NCI-H1048 (cell line): ENCODE data around the gene AKAP13.

Source experiments
- DNase-seq: peaks from one replicate; lab custom pipeline; 2025; lab: John Stamatoyannopoulos, UW

The AKAP13 gene

DNA sequence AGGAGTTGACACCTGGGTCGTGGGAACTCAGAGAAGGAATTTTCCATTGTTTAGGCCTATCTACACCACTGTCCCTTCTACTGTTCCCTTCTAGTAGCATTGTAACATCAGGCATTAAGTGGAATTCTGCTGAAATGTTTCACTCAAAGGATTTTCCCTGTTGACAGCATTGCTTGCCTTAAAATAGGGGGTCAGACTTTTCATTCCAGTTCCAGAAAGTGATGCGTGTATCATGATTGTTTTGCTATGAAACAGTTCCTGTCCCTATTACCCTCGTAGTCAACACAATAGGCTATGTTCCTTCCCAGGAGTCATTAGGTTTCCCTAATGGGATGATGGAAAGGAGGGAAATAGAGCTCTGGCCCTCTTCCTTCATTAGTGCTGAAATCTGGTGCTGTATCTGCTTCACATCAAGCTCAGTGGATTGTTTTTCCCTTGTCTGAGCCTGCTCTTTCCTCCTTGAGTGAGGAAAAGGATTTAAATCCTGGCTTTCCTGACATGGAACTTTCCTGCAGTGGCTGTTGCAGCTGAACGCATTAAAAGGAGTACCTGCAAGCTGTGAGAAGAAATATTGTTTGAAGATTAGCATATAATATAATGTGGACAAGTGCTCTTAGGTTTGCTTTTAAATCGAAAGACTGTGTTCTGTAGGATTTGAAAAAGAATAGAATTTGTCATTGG, 218.5 kb downstream of the AKAP13 start:
- DNase-seq: no peak

DNA sequence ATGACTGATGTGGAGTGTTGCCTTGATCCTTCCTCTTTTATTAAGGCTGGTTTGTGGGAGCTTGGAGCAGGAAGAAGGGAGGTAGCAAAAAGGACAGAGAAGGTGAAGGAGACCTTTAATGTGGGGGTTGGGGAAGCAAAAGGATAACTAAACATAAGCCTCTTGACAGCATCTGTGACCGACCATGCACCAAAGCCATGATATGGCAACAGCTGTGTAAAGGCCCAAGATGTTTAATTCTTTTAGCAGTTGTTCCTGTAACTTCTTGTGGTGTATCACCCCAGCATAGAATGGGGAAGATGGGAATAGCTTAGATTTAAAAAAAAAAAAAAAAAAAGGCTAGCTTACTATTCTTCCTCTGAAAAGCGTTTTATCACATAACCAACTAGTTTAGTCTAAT, 219.6 kb downstream of the AKAP13 start:
- no peak for DNase-seq

DNA sequence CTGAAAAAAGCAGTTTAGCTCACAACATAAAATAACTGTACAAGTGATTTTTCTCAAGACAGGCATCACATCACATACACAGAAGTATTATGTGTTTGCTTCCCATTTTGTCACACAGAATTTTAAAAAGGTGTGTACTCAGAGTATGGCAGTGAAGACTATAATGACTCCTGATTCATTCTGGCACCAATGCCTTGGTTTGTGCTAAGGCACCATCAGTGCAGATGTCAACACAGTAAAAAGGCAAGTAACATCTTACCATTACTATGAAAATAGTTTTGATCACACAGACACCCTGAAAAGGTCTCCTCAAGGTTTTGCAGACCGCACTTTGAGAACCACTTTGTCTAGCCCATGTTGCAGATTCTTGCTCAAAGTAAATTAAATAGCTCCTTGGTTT, 222.8 kb downstream of the AKAP13 start:
- DNase-seq: no peak

DNA sequence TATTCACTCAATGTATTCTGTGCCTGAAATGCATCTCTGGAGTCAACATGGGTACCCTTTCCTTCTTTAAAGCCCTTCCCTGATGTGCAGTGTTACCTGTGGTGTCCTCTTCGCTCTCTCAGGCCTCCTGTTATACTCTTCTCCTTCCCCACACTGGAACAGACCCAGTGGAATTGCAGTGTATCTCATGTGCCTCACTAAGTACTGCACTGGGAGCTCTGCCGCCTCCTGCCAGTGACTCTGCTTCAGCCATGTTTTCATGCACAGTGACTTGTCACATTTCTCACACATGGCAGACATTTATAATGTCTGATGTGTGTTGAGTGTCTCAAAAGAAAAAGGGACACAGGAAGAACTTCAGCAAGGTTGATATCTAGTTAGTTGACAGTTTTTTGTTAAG, 223.3 kb downstream of the AKAP13 start:
- DNase-seq: no peak

DNA sequence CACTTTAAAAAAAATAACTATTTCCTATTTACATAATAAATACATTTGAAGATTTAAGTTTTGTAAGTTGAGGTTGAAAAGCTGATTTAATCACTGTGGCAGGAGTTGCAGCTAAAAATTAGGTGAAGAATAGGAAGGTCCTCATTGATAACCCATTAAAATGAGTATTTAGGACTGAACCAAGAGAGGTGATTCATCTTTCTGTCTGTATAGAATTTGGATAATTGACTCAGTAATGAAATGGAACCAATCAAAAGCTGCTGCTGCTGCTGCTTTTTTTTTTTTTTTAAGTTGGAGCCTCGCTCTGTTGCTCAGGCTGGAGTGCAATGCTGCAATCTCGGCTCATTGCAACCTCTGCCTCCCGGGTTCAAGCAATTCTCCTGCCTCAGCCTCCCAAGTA, 223.8 kb downstream of the AKAP13 start:
- no peak for DNase-seq

DNA sequence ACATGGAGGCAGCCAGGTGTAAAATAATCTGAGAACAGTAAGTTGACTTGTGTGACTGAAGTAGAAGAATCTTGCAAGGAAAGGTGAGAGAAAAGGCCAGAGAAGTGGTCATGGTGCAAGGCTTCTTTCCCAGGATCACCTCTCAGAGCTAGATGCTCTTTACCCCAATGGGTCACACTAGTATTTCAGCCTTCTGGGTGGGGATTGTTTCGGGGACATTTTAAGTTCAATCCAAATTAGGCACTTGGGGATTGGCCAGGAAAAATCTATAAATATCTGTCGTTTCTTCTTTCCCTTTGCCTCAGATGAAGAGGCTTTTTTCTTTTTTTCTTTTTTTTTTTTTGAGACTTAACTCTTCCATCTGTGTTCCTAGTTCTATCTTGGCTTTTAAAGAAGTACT, 226.3 kb downstream of the AKAP13 start:
- no peak for DNase-seq

DNA sequence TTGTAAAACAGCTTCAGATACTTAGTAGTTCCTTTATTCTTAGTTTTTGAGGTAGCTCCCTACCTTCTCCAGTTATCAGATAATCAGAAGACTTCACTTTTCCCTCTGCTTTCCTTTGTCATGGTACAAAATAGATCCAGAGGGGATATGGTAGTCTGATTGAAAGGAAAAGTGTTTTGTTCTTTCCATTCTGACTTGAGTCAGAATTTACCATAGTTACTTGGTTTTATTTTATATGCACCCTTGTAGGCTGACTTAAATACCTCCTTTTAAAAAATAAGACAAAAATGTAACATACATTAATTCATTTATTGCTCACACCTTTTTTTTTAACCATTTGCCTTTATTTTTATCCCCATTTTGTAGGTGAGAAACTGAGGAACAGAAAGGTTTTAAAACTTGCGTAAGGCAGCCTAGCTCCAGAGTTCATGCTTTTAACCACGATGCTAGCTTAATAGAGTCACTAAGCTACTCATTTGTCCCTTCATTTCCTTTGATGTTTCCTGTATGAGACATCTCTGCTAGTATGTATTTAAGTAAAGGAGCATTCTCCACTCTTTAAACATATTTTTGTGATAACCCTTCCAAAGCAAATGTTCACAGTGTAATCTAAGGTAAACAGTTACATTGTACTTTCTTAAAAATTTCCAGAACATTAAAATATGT, 226.9 kb downstream of the AKAP13 start:
- no peak for DNase-seq

DNA sequence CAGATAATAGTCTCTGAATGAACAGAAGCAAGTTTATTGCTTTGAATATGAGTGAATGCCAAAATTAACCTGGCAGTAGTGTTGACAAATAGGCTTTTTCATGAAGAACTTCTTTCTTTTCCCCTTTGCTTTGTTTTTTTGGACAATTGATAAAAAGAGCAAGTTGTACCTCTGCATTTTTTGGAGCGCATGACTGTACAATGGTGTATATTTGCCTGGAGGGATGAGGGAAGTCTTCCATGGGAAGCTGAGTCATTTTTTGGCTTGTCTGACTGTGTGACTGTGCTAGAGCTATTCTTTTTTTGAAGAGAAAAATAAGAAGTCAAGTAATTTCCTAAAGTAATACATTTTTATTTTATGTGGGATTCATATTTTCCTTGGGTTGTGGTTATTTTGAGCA, 227.4 kb downstream of the AKAP13 start:
- DNase-seq: no peak

DNA sequence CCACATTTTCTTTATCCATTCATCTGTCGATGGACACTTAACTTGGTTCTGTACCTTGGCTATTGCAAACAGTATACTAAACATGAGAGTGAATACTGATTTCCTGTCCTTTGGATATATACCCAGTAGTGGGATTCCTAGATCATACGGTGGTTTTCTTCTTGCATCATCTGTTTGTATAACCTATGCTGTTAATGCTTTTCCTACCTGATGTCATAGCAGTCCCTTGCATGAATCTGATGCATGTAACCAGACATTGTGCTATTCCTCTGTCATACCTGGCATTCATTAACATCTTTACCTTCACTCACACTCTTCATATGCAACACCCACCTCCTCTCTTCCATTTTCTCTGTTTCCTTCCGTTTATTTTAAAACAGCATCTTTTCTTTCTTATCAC, 229.1 kb downstream of the AKAP13 start:
- DNase-seq: no peak

DNA sequence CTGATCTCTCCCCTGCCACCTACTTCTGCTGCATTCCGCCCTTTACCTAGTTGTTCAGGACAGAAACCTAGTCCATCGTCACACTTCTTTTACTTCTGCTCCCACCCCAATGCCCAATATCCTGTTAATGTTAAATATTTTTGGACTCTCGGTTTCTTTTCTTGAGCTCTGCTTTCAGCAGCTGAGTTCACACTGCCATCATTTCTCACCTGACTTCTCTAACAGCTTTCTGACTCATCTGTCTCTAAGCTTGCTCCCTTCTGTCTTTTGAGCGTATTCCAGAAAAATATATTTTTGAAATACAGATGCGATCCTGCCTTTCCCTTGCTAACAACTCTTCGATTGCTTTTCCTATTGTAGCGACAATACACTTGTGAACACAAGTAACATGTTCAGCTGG, 231.0 kb downstream of the AKAP13 start:
- DNase-seq: no peak

DNA sequence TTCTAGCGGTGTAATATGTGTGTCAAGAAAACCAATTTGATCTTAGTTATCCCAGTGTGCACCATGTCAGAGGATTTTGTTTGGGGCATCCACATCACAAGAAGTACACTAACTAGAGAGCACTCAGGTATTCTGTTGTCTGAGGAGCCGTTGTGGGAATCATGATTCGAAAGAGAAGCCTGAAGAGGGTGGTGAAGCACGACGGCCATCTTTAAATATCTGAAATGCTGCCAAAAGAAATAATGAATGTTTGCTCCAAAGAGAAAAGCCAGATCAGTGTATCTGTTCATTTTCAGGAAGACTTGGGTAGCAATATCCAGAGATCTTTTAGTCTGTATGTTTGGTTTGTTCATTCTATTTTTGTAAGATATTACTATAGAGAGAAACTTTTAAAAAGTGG, 233.7 kb downstream of the AKAP13 start:
- DNase-seq: no peak

DNA sequence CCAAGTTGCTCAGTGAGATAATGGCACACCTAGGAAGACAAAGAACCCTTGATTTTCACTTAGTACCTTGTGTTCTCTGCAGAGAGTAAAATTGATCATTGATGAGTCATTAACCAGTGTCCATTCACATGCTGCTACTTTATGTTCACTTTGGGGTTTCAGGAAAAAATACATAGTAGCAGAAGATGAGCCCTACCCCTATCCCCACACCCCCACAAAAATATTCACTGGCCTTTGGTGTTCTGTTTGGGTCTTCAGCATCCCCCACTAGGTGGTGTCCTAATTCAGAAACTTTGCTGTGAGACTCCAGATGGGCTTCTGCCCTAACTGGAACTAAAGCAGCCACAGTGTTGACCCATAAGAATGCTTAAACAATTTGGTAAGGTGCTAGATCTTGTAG, 235.5 kb downstream of the AKAP13 start:
- no peak for DNase-seq

DNA sequence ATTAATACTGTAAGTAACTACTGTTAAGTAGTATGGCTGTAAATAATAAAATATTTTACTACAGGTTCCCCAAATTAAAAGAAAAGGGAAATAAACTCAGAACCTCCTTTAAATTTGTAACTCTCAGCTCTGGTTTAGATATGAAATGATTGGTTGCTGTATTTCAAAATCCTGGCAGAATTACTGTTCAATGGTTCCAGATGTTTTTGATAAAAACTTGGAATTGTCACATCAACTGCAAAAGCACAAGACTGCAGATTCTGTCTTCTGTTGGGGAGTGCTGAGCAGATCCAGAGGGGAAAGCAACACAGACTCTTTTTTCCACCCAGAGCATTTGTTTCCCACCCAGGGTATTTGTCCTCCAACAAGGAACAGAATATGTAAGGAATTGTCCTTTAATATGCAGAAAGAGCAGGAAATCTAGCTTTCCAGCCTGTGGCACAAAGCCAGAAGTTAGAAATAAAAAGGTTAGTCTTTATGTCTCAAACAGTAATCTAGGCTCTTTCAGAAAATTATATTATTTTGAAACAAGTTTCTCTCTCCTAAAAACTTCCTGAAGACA, 236.2 kb downstream of the AKAP13 start:
- no peak for DNase-seq

DNA sequence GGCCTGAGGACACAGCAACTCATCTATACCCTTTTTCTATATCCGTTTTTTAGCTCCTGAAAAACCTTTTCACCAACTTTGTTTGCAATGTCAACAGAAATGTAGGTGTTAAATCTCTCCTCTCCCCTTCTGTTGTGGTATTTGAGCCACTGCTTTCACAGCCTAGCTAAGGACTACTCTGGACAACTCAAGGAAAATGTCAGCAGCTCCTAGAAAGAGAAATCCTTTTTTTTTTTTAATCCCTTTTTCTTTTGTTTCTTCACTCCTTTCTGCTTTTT, 237.8 kb downstream of the AKAP13 start:
- no peak for DNase-seq

DNA sequence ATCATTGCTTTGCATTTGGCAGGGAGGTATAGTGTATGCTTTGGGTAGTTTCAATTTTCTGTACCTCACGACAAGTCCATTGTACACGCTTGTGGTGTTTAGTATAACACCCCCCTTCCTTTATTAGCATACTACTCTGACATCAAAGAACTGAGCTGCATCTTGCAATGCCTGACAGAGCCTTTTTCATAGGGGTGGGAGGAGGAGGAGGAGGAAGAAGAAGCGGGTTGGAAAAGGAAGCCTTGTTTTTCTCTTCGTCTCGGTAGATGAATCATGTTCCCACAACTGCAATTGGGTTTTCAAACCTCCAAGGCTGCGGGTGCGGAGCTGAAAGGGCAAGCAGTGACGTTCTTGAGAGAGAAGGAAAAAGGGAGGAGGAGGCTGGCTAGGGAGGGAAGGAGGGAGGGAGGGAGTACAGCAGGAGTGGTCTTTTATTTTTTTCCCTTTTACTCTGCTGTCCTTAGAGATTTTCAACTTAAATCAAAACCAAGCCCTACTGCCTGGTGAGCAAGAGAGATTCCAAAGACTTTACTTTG, 238.6 kb downstream of the AKAP13 start:
- no peak for DNase-seq

DNA sequence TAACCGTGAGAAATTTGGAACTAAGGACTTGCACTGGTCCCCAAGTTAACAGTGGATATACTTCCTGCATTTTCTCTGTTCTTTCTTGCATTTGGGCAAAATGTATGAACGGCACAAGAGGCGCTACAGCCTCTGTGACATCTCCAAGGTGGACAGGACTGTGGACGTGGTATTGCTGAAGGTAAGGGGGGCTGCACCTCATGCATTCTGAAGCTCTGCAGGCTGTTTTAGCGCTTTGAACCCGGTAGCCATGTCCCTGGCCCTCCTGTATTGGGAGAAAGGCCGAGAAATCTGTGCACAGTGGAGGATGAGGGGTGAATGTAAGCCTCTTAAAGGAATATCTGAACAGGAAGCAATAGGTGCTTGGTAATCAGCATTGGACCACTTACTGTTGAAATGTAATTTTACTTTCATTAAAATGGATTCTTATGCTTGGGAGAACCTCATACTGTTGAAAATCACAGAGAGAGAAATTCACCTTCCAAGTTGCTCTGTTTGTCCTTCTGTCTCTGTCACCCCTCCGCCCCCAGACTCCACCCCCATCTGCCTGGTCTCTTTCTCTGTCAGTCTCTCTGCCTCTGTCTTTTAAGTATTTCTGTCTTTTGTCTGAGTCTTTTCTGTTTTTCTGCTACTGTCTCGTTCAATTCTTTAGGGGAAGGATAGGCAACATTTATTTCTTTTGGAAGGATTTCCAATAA, 239.7 kb downstream of the AKAP13 start:
- DNase-seq: no peak

DNA sequence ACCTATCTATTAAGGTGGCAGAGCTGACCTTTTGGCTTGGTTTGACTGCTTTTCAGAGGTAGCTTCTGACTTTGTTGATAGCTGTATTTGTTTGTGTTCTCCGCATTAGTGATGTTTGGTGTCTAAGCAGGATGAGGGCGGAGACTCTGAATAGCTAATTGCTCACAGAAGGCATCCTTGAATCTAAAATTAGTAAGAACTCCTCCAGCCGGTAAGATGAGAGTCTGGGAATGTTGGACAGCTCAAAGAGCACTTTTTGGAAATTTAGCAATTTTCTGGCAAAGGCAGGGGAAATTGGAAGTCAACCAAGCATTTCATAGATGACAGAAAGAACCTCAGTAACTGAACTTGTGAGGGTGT, 240.3 kb downstream of the AKAP13 start:
- DNase-seq: no peak

DNA sequence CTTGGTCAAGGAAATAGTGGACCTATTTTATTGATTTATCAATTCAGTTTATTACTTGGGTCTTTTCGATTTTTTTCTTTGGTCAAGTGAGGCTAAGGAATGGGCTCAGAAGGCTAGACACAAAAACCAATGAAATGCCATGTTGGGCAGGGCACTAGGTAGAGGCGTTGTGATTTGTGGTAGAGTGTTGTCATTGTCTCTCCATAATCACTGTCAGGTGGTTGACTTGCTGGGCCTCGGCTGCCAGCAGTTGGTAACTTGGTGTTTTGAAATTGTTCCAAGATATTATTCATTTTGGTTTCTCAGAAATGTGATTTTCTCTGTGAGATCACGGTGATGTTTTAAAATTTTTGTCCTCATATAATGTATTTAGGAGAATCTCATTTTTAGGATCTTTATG, 240.7 kb downstream of the AKAP13 start:
- DNase-seq: no peak

DNA sequence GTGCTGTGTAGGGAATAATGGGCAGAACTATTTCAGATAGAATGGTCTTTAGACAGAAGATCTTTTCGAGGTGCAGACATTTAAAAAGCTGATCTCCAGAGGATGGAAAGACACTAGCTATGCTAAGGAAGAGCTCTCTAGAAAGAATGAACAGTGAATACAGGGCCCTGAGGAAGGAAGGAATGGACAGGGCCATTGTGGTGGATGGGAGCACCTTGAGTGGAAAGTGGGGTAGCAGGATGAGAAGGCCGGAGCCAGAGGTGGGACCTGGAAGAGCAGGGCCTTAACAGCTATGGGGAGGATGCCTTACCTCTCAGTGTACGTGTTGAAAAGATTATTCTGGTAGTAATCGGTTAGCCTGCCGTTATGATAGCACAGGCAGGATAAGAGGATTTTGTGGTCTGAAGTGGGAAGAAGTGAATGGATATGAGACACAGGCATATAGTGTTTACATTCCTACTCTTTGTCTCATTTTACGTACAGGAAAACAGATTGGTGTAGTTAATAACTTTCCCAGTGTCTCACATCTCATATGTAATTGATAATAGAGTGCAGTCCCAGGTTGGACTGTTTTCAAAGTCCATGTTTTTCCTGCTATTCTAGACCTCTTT, 241.9 kb downstream of the AKAP13 start:
- no peak for DNase-seq

DNA sequence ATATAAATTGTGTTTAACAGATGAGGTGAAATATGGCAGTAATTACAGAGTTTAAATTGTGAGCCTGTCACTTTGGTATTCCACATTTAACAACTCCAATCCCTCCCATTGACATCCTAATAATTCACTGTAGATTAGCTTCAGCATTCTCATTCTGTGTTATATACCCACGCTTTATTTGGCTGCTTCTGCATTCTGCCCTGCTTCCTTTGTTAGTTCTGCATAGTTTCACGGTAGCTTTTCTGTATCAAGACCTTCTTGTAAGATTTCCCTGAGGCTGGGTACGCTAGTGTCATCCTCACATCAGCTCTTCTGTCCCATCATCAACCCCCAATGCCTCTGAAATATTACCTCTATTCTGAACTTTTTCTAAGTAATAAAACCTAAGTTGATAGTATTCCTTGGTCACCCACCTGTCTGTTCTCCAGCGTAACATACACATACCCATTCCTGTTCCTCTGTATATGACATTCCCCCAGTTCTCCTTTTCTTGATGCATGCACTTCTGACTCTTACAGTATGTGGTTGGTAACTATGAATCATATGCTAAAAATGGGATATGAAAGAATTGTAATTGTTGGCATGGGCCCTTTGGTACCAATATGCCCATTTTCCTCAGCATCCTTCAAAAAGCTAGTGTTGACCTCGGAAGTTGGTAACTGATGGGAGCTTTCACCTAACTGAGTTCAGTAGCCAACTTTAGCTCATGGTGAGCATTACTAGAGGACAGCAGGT, 243.1 kb downstream of the AKAP13 start:
- no peak for DNase-seq

DNA sequence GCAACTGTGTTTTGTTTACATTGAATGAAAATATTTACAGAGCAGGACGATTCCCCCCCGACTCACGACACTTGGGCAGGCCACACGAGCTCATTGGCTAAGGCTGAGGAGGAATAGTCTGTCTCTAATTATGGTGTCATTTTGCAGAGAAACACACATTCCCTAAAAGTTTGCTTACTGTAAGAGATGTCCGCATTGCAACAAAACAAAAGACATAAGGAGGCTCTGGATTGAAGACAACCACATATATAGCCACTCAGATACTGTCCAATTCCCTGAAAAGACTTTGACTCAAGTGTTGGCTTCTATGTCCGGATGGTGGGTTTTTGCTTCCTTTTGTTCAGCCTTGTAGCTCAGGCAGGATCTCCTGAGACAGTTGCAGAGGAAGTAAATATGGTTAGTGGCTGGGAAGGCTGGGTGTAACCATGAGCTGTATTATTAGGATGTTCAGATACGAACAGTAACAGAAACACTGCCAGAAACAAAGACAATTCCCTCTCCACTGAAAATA, 243.9 kb downstream of the AKAP13 start:
- no peak for DNase-seq
